Brain microvascular endothelial cell (primary cell): ENCODE data around the gene SERINC5.
"Not testable (repeated sequence)": the region's sequence is repeated elsewhere in the genome, so short reads cannot be mapped to it uniquely, and the experiment has no call there.

Source experiments
- DNase-seq: peaks from one replicate; pipeline ENCODE4 v3.0.0-alpha.2; 2020
- H3K27ac ChIP-seq: fragments of 250-450 bp; sonication (Bioruptor Pico); 2 replicates; pipeline ENCODE4 v1.5.1; 2020; ENCODE audit warnings: mild to moderate bottlenecking, moderate library complexity
- H3K27me3 ChIP-seq: fragments of 250-450 bp; sonication (Bioruptor Pico); replicated peaks from 2 replicates; pipeline ENCODE4 v1.5.1; 2020; ENCODE audit warnings: mild to moderate bottlenecking
- H3K36me3 ChIP-seq: fragments of 250-450 bp; sonication (Bioruptor Pico); replicated peaks from 2 replicates; pipeline ENCODE4 v1.5.1; 2020; ENCODE audit warnings: mild to moderate bottlenecking
- H3K4me3 ChIP-seq: 2 replicates; pipeline ENCODE4 v1.5.1; 2011; ENCODE audit warnings: low read depth, mild to moderate bottlenecking, control low read depth, low read length, moderate library complexity
- in situ Hi-C: cut with HindIII; loops from 2 replicates; pipeline ENCODE4 v1.10.0; 2017; ENCODE audit warnings: low sequenced_read_pairs, low pct_ligation_motif_present
- TF ChIP-seq, protein P1 (sequence below): IDR thresholded peaks from 2 replicates; pipeline ENCODE4 v1.5.1; 2011; ENCODE audit warnings: low read depth, mild to moderate bottlenecking, moderate library complexity, low read length, control low read depth, inconsistent platforms; ENCODE audit errors: missing control alignments

The SERINC5 gene

GRCh38 chr5:80277191-80277590 is 21.3 kb upstream of the SERINC5 start:
- H3K36me3 ChIP-seq = no peaks in the 10 kb centered on the region
- TF ChIP-seq, protein P1, sequence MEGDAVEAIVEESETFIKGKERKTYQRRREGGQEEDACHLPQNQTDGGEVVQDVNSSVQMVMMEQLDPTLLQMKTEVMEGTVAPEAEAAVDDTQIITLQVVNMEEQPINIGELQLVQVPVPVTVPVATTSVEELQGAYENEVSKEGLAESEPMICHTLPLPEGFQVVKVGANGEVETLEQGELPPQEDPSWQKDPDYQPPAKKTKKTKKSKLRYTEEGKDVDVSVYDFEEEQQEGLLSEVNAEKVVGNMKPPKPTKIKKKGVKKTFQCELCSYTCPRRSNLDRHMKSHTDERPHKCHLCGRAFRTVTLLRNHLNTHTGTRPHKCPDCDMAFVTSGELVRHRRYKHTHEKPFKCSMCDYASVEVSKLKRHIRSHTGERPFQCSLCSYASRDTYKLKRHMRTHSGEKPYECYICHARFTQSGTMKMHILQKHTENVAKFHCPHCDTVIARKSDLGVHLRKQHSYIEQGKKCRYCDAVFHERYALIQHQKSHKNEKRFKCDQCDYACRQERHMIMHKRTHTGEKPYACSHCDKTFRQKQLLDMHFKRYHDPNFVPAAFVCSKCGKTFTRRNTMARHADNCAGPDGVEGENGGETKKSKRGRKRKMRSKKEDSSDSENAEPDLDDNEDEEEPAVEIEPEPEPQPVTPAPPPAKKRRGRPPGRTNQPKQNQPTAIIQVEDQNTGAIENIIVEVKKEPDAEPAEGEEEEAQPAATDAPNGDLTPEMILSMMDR = no peak
- no peak overlapping the region for H3K27ac ChIP-seq
- in situ Hi-C loops = no loop called here
- no peak overlapping the region for H3K4me3 ChIP-seq
- H3K27me3 ChIP-seq = no peaks in the 10 kb centered on the region
- DNase-seq = no peak

DNA sequence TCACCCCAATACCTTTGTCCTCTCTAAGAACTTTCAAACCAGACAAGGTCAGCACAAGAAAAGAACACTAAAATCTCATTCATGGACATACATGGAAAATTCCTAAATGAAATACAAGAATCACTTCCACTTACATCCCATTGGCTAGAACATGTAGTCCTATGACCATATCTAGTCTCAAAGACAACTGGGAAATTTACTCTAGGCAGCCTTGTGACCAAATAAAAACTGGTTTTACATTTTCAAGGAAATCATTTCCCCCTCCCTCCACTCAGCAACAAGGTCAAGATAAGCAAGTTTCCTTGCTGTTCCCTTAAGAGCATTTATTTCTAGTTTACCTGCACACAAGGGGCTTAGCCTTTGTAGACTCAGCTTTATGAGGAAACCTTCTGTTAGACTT is 20.3 kb upstream of the SERINC5 start:
- Histone ChIP-seq H3K27ac (no peak overlapping the region), H3K27me3 (no peaks in the 10 kb centered on the region), H3K4me3 (no peak overlapping the region), H3K36me3 (no peaks in the 10 kb centered on the region)
- no peak for DNase-seq
- in situ Hi-C loops = no loop called here
- TF ChIP-seq, protein P1 = no peak

- DNase-seq = no peak
- TF ChIP-seq, protein P1 = peak; percentile 72
- no peak overlapping the region for H3K27ac ChIP-seq
- no peaks in the 10 kb centered on the region for H3K27me3 ChIP-seq
- no peaks in the 10 kb centered on the region for H3K36me3 ChIP-seq
- in situ Hi-C loops = no loop called here
- no peak overlapping the region for H3K4me3 ChIP-seq
Observed at GRCh38 chr5:80275347-80275746, 19.5 kb upstream of the SERINC5 start.

DNA sequence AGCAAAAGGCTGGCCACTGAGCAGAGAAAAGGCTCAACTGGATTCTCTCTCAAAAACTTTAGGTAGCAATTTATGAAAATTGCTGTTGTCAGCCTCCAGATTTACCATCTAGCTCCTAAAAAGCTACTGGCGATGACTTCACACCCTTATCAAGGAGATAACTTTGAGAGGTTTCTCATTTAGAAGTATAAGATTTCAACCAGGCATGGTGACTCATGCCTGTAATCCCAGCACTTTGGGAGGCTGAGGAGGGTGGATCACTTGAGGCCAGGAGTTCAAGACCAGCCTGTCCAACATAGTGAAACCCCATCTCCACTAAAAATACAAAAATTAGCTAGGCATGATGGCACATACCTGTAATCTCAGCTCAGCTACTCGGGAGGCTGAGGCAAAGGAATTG is 14.7 kb upstream of the SERINC5 start:
- H3K27me3 ChIP-seq, H3K27ac ChIP-seq, H3K36me3 ChIP-seq, H3K4me3 ChIP-seq, DNase-seq, in situ Hi-C loops: not testable (repeated sequence)

DNA sequence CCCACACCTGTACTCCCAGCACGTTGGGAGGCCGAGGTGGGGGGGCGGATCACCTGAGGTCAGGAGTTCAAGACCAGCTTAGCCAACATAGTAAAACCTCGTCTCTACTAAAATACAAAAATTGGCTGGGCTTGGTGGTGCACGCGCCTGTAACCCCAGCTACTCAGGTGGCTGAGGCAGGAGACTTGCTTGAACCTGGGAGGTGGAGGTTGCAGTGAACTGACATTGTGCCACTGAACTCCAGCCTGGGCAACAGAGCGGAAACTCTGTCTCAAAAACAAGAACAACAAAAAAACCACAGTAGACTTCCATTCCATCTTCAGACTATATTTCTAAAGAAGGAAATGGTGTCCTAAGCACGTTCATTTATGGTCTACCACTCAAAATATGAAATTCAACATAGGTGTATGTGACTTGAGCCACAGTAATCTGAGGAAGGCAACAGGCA is 14.2 kb upstream of the SERINC5 start:
- Histone ChIP-seq H3K27me3 (no peaks in the 10 kb centered on the region), H3K4me3 (no peak overlapping the region), H3K27ac (no peak overlapping the region), H3K36me3 (no peaks in the 10 kb centered on the region)
- TF ChIP-seq, protein P1 = no peak
- in situ Hi-C loops = no loop called here
- DNase-seq = no peak

DNA sequence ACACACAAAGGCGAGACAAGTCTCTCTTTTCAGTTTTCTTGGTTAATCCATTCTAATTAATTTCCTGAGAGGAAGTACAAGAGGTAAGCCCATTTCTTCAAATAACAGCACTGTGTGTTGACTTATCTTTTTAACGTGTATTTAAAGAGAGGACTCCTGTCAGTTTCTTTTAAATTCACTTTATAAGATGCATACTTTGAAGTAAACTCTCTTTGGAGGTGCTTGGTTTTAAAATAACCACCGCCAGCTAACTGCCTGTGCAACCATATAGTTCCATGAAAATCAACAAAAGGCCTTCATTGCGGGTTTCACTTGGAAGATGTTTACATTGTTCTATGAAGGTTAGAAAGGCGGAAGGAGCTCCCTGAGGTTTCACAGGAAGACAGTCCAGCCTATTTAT is 13.1 kb upstream of the SERINC5 start:
- TF ChIP-seq, protein P1 = no peak
- no peak for DNase-seq
- in situ Hi-C loops = no loop called here
- no peak overlapping the region for H3K27ac ChIP-seq
- no peak overlapping the region for H3K4me3 ChIP-seq
- H3K36me3 ChIP-seq = no peaks in the 10 kb centered on the region
- no peaks in the 10 kb centered on the region for H3K27me3 ChIP-seq
